ENCODE data around the gene KRTAP2-2. TPM values are rescaled to one million over a fixed set of nuclear protein-coding genes. Genes with fewer than 3 reads are reported as not detected.

KRTAP2-2 gene
- total and polyA plus RNA-seq, 2 of the 13 experiments (the other 11 are each of a cell fraction or from before 2014, with no cell fraction given), result not detected

GRCh38 chr17:41073676-41074075, 18.6 kb upstream of the KRTAP2-2 start:
- H2AFZ ChIP-seq (ENCODE audit: low read length), result no peak overlapping the region
- ChIA-PET CTCF (ENCODE audit: low intra/inter-chr PET ratio, low total read pairs) (no interaction called here), POLR2A (no interaction called here)
- H3K4me3 ChIP-seq (replicated peaks in 1 of 3; ENCODE audit: insufficient read depth in 1 of 3, low read depth in 2 of 3, low read length in 3 of 3), result no peak overlapping the region
- H3K4me2 ChIP-seq (ENCODE audit: low read depth, low read length), result no peak overlapping the region
- in situ Hi-C loops (cut with HindIII; ENCODE audit: extremely low pct_ligation_motif_present, low pct_unique_long_range_greater_than_20kb) (no loop called here), intact Hi-C loops (cut with micrococcal nuclease; ENCODE audit: unreplicated experiment) (no loop called here)
- H3K9me3 ChIP-seq (ENCODE audit: low read length), result no peaks in the 10 kb centered on the region
- TF ChIP-seq MXI1 (IDR thresholded peaks at IDR 0.05; ENCODE audit: borderline replicate concordance, low read depth, low read length) (no peak), ZSCAN21 (CRISPR knock-in tag; IDR thresholded peaks at IDR 0.05; ENCODE audit: borderline replicate concordance) (no peak), ZBTB21 (CRISPR knock-in tag; IDR thresholded peaks at IDR 0.05) (no peak), ZBTB40 (IDR thresholded peaks at IDR 0.05) (no peak), ZBTB40 (CRISPR knock-in tag; IDR thresholded peaks at IDR 0.05) (no peak), SRF (IDR thresholded peaks at IDR 0.05; ENCODE audit: low read depth, low read length) (no peak), ZBTB3 (CRISPR knock-in tag; IDR thresholded peaks at IDR 0.05; ENCODE audit: borderline replicate concordance, low read depth) (no peak), MLLT10 (CRISPR knock-in tag; IDR thresholded peaks at IDR 0.05) (no peak), ZNF616 (CRISPR knock-in tag; IDR thresholded peaks at IDR 0.05; ENCODE audit: low read depth) (no peak), TRAFD1 (CRISPR knock-in tag; IDR thresholded peaks at IDR 0.05; ENCODE audit: borderline replicate concordance) (no peak)
- peaks cover 0 to 5% of the 10 kb centered on the region in 2 experiments; a peak in 1 of 5 replicates for H3K27me3 ChIP-seq (ENCODE audit: control insufficient read depth in 1 of 2, insufficient read depth in 2 of 2, low read length in 2 of 2)
- no TSS peak for BruUV-seq (replicated peaks)
- H3K9ac ChIP-seq (ENCODE audit: insufficient read depth, low read depth, low read length), result no peak overlapping the region
- FAIRE-seq (no peak), ATAC-seq (no peak), DNase-seq (ENCODE audit: low spot score) (no peak)
- no peak overlapping the region for H3K27ac ChIP-seq (ENCODE audit: extremely low read length, insufficient read depth, low read length)
- no peaks in the 10 kb centered on the region for H3K79me2 ChIP-seq (ENCODE audit: insufficient read depth, low read length)
- H3K4me1 ChIP-seq (ENCODE audit: insufficient read depth, low read length), result no peaks in the 10 kb centered on the region
- no peaks in the 10 kb centered on the region for H4K20me1 ChIP-seq (ENCODE audit: insufficient read depth, low read length)
- WGBS (ENCODE audit: low lambda C conversion rate), result 73% methylated on average over 2 of the region's 2 CpGs
- no peaks in the 10 kb centered on the region for H3K36me3 ChIP-seq (replicated peaks in 1 of 2; ENCODE audit: control insufficient read depth in 1 of 2, insufficient read depth in 2 of 2, low read length in 2 of 2)

Data from HepG2 (cell line).